ENCODE measurements around the gene C11orf42. TPM values are rescaled to one million over a fixed set of nuclear protein-coding genes. Genes with fewer than 3 reads are reported as not detected.

Gene C11orf42
- total RNA-seq, 1 donor from 2014 or later: not detected

DNA sequence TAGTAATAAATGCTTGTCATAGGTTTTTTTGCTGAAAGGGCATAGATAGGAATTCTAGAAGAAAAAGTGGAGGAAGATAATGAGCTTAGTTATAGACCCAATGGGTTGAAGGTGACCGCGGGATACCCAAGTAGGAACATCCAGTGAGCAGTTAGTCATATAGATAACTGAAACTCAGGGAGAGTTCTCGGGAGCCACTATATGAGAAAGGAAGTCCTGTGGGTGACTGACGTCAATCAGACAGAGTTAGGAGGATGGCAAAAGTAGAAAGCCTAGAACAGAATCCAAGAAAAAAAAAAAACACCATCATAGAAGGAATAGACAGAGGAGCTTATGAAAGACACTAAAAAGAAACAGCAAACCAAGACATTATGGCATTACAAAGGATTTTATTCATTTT is 31.9 kb downstream of the C11orf42 start:
- Mint-ChIP-seq H3K27me3 (ENCODE audit: unreplicated experiment) (peaks cover 5% of the 10 kb centered on the region), H3K4me3 (ENCODE audit: unreplicated experiment) (no peak overlapping the region), H3K9me3 (ENCODE audit: unreplicated experiment) (no peaks in the 10 kb centered on the region), H3K27ac (ENCODE audit: unreplicated experiment) (no peak overlapping the region), H3K36me3 (ENCODE audit: low read depth, unreplicated experiment) (no peaks in the 10 kb centered on the region), H3K4me1 (ENCODE audit: unreplicated experiment) (peaks cover 13% of the 10 kb centered on the region)
- TF ChIP-seq, protein P1, sequence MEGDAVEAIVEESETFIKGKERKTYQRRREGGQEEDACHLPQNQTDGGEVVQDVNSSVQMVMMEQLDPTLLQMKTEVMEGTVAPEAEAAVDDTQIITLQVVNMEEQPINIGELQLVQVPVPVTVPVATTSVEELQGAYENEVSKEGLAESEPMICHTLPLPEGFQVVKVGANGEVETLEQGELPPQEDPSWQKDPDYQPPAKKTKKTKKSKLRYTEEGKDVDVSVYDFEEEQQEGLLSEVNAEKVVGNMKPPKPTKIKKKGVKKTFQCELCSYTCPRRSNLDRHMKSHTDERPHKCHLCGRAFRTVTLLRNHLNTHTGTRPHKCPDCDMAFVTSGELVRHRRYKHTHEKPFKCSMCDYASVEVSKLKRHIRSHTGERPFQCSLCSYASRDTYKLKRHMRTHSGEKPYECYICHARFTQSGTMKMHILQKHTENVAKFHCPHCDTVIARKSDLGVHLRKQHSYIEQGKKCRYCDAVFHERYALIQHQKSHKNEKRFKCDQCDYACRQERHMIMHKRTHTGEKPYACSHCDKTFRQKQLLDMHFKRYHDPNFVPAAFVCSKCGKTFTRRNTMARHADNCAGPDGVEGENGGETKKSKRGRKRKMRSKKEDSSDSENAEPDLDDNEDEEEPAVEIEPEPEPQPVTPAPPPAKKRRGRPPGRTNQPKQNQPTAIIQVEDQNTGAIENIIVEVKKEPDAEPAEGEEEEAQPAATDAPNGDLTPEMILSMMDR (IDR thresholded peaks at IDR 0.05; ENCODE audit: unreplicated experiment): no peak
- DNase-seq (ENCODE audit: low spot score): no peak

DNA sequence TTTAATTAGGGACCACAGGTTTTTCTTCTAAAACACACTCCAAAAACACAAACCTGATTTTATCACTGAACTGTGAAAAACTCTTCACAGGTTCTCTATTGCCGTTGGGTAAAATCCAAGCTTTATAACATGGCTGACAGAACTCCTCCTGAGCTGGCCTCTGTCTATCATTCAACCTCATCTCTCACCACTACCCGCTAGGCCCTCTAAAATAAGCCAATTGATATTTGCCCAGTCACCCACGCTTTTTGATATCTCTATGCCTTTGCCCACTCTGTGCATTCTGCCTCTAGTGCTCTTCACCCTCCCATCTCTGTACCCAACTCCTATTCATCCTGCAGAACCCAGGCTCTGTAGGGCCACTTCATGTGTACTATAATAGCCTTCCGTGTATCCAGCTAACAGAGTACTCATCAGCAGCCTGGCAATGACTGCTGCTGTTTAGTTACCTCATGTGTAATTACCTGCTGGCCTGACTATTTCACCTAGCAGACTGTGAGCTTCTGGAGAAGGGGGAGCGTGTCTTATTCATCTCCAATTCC is 32.5 kb downstream of the C11orf42 start:
- H3K4me3 Mint-ChIP-seq (ENCODE audit: unreplicated experiment): no peak overlapping the region
- no peak for DNase-seq (ENCODE audit: low spot score)
- peaks cover 5% of the 10 kb centered on the region for H3K27me3 Mint-ChIP-seq (ENCODE audit: unreplicated experiment)
- H3K27ac Mint-ChIP-seq (ENCODE audit: unreplicated experiment): no peak overlapping the region
- TF ChIP-seq, protein P1 (IDR thresholded peaks at IDR 0.05; ENCODE audit: unreplicated experiment): no peak
- H3K9me3 Mint-ChIP-seq (ENCODE audit: unreplicated experiment): no peaks in the 10 kb centered on the region
- no peaks in the 10 kb centered on the region for H3K36me3 Mint-ChIP-seq (ENCODE audit: low read depth, unreplicated experiment)
- peaks cover 11% of the 10 kb centered on the region for H3K4me1 Mint-ChIP-seq (ENCODE audit: unreplicated experiment)

DNA sequence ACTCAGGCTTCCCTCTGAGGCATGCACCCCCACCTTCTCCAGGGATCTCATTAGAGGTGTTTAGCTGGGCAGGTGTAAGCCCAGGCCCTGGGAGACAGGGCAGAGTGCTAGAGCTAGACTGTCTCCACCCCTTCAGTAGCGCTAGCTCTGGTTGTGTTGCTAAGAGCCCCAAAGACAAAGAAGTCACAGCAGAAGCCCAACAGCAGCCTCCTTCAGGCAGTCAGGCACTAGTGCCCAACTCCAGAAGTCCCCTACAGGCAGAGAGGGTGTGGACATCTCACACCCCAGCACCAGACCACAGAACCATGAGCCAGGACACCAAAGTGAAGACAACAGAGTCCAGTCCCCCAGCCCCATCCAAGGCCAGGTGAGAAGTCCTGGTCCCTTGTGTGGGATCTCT is 33.5 kb downstream of the C11orf42 start, which contains the start of gene CNGA4:
CNGA4 (plus strand) TSS at position 188 of the 400 bp plus-strand sequence; CDS start at position 306, 118 bp downstream.
- TF ChIP-seq, protein P1 (IDR thresholded peaks at IDR 0.05; ENCODE audit: unreplicated experiment): no peak
- Mint-ChIP-seq H3K27ac (ENCODE audit: unreplicated experiment) (no peak within 1 kb of the TSS), H3K9me3 (ENCODE audit: unreplicated experiment) (no peaks in the 10 kb centered on the region), H3K27me3 (ENCODE audit: unreplicated experiment) (peaks cover 4% of the 10 kb centered on the region), H3K4me1 (ENCODE audit: unreplicated experiment) (peaks cover 5% of the 10 kb centered on the region), H3K4me3 (ENCODE audit: unreplicated experiment) (no peak within 1 kb of the TSS), H3K36me3 (ENCODE audit: low read depth, unreplicated experiment) (no peaks in the 10 kb centered on the region)
- no peak for DNase-seq (ENCODE audit: low spot score)

DNA sequence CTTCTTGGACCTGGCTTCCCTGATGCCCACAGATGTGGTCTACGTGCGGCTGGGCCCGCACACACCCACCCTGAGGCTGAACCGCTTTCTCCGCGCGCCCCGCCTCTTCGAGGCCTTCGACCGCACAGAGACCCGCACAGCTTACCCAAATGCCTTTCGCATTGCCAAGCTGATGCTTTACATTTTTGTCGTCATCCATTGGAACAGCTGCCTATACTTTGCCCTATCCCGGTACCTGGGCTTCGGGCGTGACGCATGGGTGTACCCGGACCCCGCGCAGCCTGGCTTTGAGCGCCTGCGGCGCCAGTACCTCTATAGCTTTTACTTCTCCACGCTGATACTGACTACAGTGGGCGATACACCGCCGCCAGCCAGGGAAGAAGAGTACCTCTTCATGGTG is 34.8 kb downstream of the C11orf42 start:
- no peak overlapping the region for H3K27ac Mint-ChIP-seq (ENCODE audit: unreplicated experiment)
- no peak for DNase-seq (ENCODE audit: low spot score)
- H3K36me3 Mint-ChIP-seq (ENCODE audit: low read depth, unreplicated experiment): no peaks in the 10 kb centered on the region
- no peaks in the 10 kb centered on the region for H3K4me1 Mint-ChIP-seq (ENCODE audit: unreplicated experiment)
- peaks cover 5% of the 10 kb centered on the region for H3K27me3 Mint-ChIP-seq (ENCODE audit: unreplicated experiment)
- TF ChIP-seq, protein P1 (IDR thresholded peaks at IDR 0.05; ENCODE audit: unreplicated experiment): no peak
- no peak overlapping the region for H3K4me3 Mint-ChIP-seq (ENCODE audit: unreplicated experiment)
- no peaks in the 10 kb centered on the region for H3K9me3 Mint-ChIP-seq (ENCODE audit: unreplicated experiment)

DNA sequence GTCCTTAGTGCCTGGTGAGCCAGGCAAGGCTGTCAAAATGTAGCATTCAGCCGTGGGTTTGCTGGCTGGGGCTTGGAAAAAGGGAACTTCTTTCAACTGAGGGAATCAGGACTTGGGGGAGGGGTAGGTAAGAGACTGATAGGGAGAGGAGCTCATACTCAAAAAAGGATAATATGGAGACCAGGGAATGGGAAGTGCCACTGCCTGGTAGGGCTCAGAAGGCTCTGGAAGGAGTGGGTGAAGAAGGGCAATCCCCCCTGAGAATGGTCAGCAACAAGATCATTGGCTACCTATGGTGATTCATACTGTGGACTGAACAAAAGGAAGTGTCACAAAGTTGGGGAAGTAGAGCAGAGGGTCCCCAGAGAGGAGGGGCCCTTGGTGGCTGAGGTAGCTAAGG is 35.4 kb downstream of the C11orf42 start:
- peaks cover 8% of the 10 kb centered on the region for H3K27me3 Mint-ChIP-seq (ENCODE audit: unreplicated experiment)
- TF ChIP-seq, protein P1 (IDR thresholded peaks at IDR 0.05; ENCODE audit: unreplicated experiment): no peak
- H3K4me3 Mint-ChIP-seq (ENCODE audit: unreplicated experiment): no peak overlapping the region
- H3K36me3 Mint-ChIP-seq (ENCODE audit: low read depth, unreplicated experiment): no peaks in the 10 kb centered on the region
- DNase-seq (ENCODE audit: low spot score): no peak
- H3K4me1 Mint-ChIP-seq (ENCODE audit: unreplicated experiment): no peaks in the 10 kb centered on the region
- no peaks in the 10 kb centered on the region for H3K9me3 Mint-ChIP-seq (ENCODE audit: unreplicated experiment)
- H3K27ac Mint-ChIP-seq (ENCODE audit: unreplicated experiment): no peak overlapping the region
